ENCODE results near the gene ZC3HAV1L. TPM values are rescaled to one million over a fixed set of nuclear protein-coding genes. Genes with fewer than 3 reads are reported as not detected.

ZC3HAV1L gene
- total and polyA plus RNA-seq, 2 of the 13 experiments (the other 11 are each of a cell fraction or from before 2014, with no cell fraction given): 8.4 to 11.1 TPM

GRCh38 chr7:138981332-138982203 lies 54.3 kb downstream of the ZC3HAV1L start, which contains the start of gene KIAA1549 (continued):
- no peak for TF ChIP-seq ZNF512 (CRISPR knock-in tag; IDR thresholded peaks at IDR 0.05)
- no peak for TF ChIP-seq PHF20 (CRISPR knock-in tag; IDR thresholded peaks at IDR 0.05)
- TF ChIP-seq MEIS2 (CRISPR knock-in tag; IDR thresholded peaks at IDR 0.05): no peak
- no peak for TF ChIP-seq MXI1 (IDR thresholded peaks at IDR 0.05; ENCODE audit: borderline replicate concordance, low read depth, low read length)
- no peak for TF ChIP-seq ZNF691 (CRISPR knock-in tag; IDR thresholded peaks at IDR 0.05; ENCODE audit: borderline replicate concordance, low read depth)
- TF ChIP-seq TSC22D2 (CRISPR knock-in tag; IDR thresholded peaks at IDR 0.05; ENCODE audit: borderline replicate concordance): no peak
- TF ChIP-seq ZNF782 (CRISPR knock-in tag; IDR thresholded peaks at IDR 0.05; ENCODE audit: borderline replicate concordance): no peak
- TF ChIP-seq TOE1 (CRISPR knock-in tag; IDR thresholded peaks at IDR 0.05): no peak
- TF ChIP-seq BRF2 (CRISPR knock-in tag; IDR thresholded peaks at IDR 0.05): no peak
- TF ChIP-seq ZNF124 (CRISPR knock-in tag; IDR thresholded peaks at IDR 0.05): no peak
- TF ChIP-seq MXD1 (CRISPR knock-in tag; IDR thresholded peaks at IDR 0.05): no peak
- no peak for TF ChIP-seq KLF6 (CRISPR knock-in tag; IDR thresholded peaks at IDR 0.05)
- TF ChIP-seq CTCF (CRISPR knock-in tag; IDR thresholded peaks at IDR 0.05): peak; percentile 31; the same call in 1 of the 2 replicates
- TF ChIP-seq TCF7 (IDR thresholded peaks at IDR 0.05; ENCODE audit: low read depth): no peak
- no peak for TF ChIP-seq SNAPC2 (CRISPR knock-in tag; IDR thresholded peaks at IDR 0.05)
- no peak for TF ChIP-seq KLF16 (CRISPR knock-in tag; IDR thresholded peaks at IDR 0.05)
- no peak for TF ChIP-seq ZSCAN25 (CRISPR knock-in tag; IDR thresholded peaks at IDR 0.05)
- 0 out of 2 replicates have a peak, but pooled peaks have one; percentile 17 for TF ChIP-seq ZNF274 (CRISPR knock-in tag; IDR thresholded peaks at IDR 0.05)
- no peak for TF ChIP-seq U2AF2 (IDR thresholded peaks at IDR 0.05; ENCODE audit: low read depth, low read length)
- TF ChIP-seq ZUFSP (CRISPR knock-in tag; IDR thresholded peaks at IDR 0.05; ENCODE audit: borderline replicate concordance): no peak
- peak; percentile 68; the same call in 1 of the 2 replicates for TF ChIP-seq KLF12 (CRISPR knock-in tag; IDR thresholded peaks at IDR 0.05; ENCODE audit: borderline replicate concordance)
- TF ChIP-seq SKI (IDR thresholded peaks at IDR 0.05; ENCODE audit: partially characterized antibody): no peak

All from HepG2 (cell line).